Loucy (cell line): ENCODE measurements around the gene IWS1.

Source experiments
- CTCF ChIP-seq: fragments of 200-600 bp; sonication (generic); conservative IDR thresholded peaks from 2 replicates; pipeline ENCODE4 v1.5.1; 2014; ENCODE audit warnings: mild to moderate bottlenecking, antibody characterized with exemption, low read length
- EZH2phosphoT487 ChIP-seq: fragments of 200-600 bp; IDR thresholded peaks from 2 replicates; pipeline ENCODE4 v1.6.1; 2018; ENCODE audit warnings: antibody characterized with exemption, mild to moderate bottlenecking, moderate library complexity, borderline replicate concordance

- TF ChIP-seq CTCF (no peak), EZH2phosphoT487 (no peak)
Measured at GRCh38 chr2:127552336-127552735, 26.0 kb upstream of the IWS1 start.
